ENCODE measurements around the gene ANAPC2.

Gene ANAPC2

GRCh38 chr9:137188490-137189296 lies at the start of gene ANAPC2, which contains the start of gene SSNA1:
Gene ANAPC2 (minus strand): TSS chr9:137188560. CDS start chr9:137188532, 28 bp downstream.
Gene SSNA1 (plus strand): TSS chr9:137188676. CDS start chr9:137188727, 51 bp downstream.
- peak; percentile 82 for DNase-seq

GRCh38 chr9:137236936-137237421 lies 48.6 kb upstream of the ANAPC2 start:
- DNase-seq = no peak

DNA sequence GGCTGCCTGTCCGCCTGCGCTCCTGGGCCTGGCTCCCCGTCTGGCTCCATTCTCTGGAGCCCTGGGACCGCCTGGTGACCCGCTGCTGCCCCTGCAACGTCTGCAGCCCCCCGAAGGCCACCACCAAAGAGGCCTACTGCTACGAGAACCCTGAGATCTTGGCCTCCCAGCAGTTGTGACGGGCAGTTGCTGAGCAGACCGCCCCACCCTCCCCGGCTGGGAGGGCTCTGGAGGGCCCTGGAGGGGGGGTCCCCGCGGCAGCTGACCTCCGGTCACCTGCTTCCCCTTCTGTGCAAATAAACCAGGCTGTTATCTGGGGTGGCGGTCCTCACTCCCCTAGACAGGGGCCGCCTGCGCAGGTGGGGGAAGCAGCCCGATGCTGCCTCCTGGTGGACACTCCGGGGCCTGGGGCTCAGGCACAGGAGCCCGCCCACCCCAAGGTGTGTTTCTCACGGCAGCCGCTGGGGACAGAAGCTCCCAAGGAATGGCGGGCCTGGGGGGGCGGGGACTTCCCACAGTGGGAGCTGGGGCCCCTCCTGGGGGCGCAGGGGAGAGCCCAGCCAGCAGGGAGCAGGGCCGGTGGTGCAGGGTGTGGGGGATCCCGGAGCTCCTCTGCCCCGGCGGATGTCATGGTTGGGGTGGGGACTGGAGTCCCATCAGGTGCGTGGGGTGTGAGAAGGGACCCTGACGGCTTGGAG lies 48.0 kb upstream of the ANAPC2 start:
- peak; percentile 30 for DNase-seq

DNA sequence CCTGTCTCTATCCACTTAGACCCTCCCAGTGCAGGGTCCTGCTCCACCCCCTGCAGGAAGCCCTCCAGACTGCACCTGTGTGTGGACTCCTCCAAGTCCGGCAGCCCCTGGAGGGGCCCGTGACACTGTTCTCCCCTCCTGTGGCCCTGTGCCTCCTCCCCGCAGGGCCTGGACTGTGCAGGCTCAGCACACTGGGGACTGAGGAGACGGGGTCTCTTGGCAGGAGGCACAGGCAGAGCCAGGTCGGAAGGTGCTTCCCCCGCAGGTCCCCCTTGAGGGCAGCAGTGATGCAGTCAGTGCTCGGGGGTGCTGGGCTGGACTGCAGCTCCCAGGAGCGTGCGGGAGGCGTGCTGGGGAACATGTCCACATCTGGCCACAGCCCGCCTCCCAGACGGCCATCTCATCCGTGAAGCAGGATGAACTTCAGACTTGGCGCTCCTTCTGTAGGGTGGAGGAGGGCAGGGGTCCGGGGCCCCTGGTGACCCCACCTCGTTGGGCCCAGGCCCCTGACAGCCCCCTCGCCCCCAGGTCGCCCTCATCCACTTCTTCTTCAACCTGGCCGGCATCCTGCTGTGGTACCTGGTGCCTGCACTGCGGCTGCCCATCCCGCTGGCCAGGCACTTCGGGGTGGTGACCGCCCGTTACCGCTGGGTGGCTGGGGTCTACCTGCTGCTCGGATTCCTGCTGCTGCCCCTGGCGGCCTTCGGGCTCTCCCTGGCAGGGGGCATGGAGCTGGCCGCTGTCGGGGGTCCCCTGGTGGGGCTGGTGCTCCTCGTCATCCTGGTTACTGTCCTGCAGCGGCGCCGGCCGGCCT lies 47.3 kb upstream of the ANAPC2 start:
- no peak for DNase-seq

GRCh38 chr9:137234758-137235423 lies 46.5 kb upstream of the ANAPC2 start:
- DNase-seq = no peak

- no peak for DNase-seq
These were observed 45.8 kb upstream of the ANAPC2 start for GRCh38 chr9:137234055-137234697.

GRCh38 chr9:137233143-137233980 lies 45.0 kb upstream of the ANAPC2 start:
- DNase-seq = no peak

DNA sequence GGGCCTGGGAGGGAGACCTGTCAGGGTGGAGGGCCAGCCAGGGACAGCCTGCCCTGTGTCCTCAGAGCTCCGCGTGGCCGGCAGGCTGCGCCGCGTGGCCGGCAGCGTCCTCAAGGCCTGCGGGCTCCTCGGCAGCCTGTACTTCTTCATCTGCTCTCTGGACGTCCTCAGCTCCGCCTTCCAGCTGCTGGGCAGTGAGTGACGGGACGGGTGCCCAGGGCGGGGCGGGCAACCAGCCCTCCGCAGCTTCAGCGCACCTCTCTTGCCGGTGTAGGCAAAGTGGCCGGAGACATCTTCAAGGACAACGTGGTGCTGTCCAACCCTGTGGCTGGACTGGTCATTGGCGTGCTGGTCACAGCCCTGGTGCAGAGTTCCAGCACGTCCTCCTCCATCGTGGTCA lies 44.1 kb upstream of the ANAPC2 start:
- DNase-seq = no peak

GRCh38 chr9:137232101-137232500 lies 43.7 kb upstream of the ANAPC2 start:
- no peak for DNase-seq

- DNase-seq = no peak
These were observed 43.1 kb upstream of the ANAPC2 start for GRCh38 chr9:137231372-137232039.

DNA sequence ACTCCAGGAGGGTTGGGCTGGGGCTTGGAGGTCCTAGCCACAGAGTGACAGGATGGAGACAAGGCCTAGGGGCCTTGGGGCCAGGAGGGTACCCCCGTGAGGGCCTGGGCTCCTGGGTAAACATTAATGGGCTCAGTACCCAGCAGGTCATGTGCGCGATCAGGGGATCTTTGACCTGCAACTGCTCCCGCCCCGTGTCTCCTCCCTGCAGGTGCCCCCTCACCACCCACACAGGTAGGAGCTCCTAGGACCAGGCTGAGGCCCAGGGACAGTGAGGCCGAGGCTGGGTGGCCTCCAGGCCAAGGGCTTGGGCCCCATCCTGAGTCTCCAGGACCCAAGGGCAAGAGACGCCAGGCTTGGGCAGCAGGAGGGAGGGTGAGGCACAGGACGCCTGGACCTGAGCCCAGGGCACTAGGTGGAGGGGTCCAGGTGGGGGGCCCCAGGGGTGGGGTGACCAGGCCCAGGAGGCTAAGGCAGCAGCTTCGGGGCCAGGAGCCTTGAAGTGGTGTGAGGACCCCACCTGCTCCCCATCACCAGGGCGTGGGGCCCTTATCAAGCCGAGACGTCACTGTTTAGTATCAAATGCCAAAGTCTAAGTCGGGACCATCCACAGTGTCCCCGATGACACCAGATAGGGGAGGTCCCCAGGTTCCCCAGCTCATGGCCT lies 42.5 kb upstream of the ANAPC2 start, which contains the start of gene SLC34A3:
Gene SLC34A3 (plus strand): TSS at position 197 of the 667 bp plus-strand sequence. CDS start 802 bp downstream, outside the sequence.
- DNase-seq = no peak

DNA sequence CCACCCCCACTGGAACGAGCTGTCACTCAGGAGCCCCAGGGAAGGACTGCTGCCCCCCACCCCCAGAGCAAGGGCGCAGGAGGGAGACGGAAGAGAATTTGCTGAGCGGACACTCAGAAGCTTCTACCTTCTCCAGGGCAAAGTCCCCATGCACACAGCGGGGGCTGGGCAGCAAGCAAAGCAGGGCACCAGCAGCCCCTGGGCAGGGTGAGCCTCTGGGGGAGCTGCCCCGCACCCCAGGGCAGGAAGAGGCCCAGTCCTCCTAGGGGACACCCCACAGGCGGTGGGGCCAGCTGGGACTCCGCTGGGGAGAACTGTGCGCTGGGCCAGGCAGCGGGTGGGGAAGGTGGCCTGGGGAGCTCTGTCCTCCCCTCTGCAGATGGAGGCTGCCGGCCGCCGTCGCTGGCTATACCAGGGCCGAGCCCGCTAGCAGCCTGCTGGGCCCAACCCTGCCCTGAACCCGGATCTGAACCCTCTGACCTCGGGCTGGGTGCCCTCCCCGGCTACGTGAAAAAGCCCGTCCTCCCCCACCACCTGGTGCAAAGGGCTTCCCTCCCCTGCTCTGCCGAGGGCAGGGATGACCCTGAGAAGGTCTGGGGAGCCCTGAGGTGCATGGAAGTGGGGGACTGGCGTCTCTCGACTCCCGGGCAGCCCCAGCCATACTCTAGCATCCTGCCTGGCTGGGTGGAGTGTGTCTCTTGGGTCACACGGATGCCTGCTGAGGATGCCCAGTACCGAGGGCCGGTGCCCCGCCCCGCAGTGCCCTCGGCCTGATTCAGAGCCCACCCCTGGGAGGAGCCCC lies 41.7 kb upstream of the ANAPC2 start:
- DNase-seq = no peak

DNA sequence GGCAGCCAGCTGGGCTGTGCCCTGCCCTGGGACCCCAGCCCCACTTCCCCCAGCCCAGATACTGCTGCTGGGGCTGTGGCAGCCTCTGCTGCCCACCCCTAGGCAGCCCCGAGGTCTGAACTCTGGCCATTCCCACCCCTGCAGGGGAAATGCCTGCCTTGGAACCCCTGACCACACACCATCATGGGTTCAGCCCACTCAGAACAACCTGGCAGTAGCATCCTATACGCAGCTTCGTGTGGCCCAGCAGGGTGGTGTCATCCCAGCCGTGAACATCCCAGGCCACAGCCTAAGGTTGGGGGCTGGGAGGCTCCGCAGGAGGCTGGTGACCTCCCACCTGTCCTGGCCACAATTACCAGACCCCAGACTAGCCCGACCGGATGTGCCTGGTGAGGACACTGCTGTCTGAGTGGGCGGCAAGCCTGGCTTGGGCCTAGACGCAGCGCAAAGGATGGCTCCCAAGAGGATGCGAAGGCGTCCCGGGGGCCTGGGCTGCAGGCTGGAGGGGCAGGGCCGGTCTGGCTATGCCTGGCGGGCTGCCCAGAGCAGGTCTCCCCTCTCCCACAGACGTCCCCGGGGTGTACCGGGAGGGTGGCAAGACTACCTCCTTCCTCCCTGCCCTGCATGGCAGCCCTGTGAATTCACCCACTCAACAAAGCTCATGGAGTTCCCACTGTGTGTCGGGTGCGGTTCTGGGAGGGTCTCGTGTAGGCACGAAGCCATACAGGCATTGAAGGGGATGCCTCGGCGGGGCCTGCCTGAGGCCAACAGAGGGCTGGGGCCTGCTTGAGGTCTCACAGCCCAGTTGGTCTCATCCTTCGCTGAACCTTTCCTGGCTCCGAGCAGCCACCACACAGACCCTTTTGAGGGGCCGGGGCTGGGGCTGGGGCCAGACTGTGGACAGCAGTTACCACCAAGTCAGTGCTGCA lies 40.9 kb upstream of the ANAPC2 start:
- no peak for DNase-seq

DNA sequence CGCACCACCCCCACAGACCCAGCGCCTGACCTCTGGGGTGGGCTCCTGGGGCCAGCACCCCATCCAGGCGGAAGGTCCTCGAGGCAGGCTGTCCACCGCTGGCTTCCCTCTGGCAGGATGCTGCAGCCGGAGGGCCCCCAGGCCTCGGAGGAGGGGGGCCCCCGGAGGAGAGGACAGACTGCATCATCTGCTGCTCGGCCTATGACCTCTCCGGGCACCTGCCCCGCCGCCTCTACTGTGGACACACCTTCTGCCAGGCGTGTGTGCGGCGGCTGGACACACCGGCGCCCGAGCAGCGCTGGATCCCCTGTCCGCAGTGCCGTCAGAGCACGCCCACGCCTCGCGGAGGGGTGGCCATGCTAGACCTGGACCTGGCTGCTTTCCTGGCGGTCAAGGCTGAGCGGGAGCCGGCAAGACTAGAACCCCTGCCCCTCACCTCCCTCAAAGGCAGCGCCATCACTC lies 40.2 kb upstream of the ANAPC2 start:
- no peak for DNase-seq

GRCh38 chr9:137227853-137228505 lies 39.6 kb upstream of the ANAPC2 start:
- no peak for DNase-seq

GRCh38 chr9:137227054-137227852 lies 38.9 kb upstream of the ANAPC2 start, which contains the start of gene RNF224:
Gene RNF224 (plus strand): TSS chr9:137227502. CDS start chr9:137228336, 834 bp downstream.
- peak; percentile 76 for DNase-seq

Measured in KG1 (cell line).